Muscle layer of colon (tissue), 2 donors: ENCODE measurements around the gene PTPRT.

Source experiments
- H3K27ac ChIP-seq: one replicate; pipeline ENCODE4 v1.7.0; 2013; ENCODE audit warnings: low read depth, mild to moderate bottlenecking, low read length, moderate library complexity
- H3K27me3 ChIP-seq, 2 donors: one replicate each; pipeline ENCODE4 v1.7.0; 2013; ENCODE audit warnings: low read length in 2 of 2, mild to moderate bottlenecking in 2 of 2; ENCODE audit not compliant: insufficient read depth in 2 of 2, control insufficient read depth in 1 of 2
- H3K36me3 ChIP-seq: one replicate; pipeline ENCODE4 v1.7.0; 2013; ENCODE audit warnings: mild to moderate bottlenecking, low read length; ENCODE audit not compliant: insufficient read depth
- H3K4me1 ChIP-seq: one replicate; pipeline ENCODE4 v1.7.0; 2013; ENCODE audit warnings: mild to moderate bottlenecking, low read length; ENCODE audit not compliant: insufficient read depth
- H3K4me3 ChIP-seq, 2 donors: one replicate each; pipeline ENCODE4 v1.7.0; 2013; ENCODE audit warnings: low read length in 2 of 2, low read depth in 1 of 2, mild to moderate bottlenecking in 1 of 2, moderate library complexity in 1 of 2
- H3K9ac ChIP-seq: one replicate; pipeline ENCODE4 v1.7.0; 2013; ENCODE audit warnings: low read length
- H3K9me3 ChIP-seq: one replicate; pipeline ENCODE4 v1.7.0; 2013; ENCODE audit warnings: mild to moderate bottlenecking, low read length
- donor health status: abdominal sarcoma.
- donor health status: Adenocarcinoma of cecum.

Gene PTPRT

DNA sequence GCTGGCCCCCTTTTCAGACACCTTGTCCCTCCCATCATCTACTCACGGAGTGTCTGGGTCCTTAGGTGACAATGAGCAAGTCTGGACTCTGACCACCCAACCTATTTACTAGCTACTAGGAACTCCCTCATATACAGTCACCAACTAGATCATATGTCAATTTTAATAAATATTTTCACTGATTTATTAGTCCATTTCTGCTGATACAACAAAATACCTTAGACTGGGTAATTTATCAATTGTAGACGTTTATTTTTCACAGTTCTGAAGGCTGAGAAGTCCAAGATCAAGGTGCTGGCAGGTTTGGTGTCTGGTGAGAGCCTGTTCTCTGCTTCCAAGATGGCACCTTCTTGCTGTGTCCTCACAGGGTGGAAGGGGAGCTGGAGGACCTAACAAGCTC, 229.7 kb downstream of the PTPRT start:
- H3K9me3 ChIP-seq, result no peaks in the 10 kb centered on the region
- no peaks in the 10 kb centered on the region for H3K36me3 ChIP-seq
- no peak overlapping the region for H3K4me3 ChIP-seq
- no peak overlapping the region for H3K9ac ChIP-seq
- H3K27ac ChIP-seq, result no peak overlapping the region
- no peaks in the 10 kb centered on the region for H3K27me3 ChIP-seq
- H3K4me1 ChIP-seq, result no peaks in the 10 kb centered on the region

- no peaks in the 10 kb centered on the region for H3K4me1 ChIP-seq
- H3K27ac ChIP-seq, result no peak overlapping the region
- no peak overlapping the region for H3K4me3 ChIP-seq
- H3K9me3 ChIP-seq, result no peaks in the 10 kb centered on the region
- no peak overlapping the region for H3K9ac ChIP-seq
- H3K36me3 ChIP-seq, result no peaks in the 10 kb centered on the region
- no peaks in the 10 kb centered on the region for H3K27me3 ChIP-seq
Measured at GRCh38 chr20:42958367-42959069, 231.2 kb downstream of the PTPRT start.

DNA sequence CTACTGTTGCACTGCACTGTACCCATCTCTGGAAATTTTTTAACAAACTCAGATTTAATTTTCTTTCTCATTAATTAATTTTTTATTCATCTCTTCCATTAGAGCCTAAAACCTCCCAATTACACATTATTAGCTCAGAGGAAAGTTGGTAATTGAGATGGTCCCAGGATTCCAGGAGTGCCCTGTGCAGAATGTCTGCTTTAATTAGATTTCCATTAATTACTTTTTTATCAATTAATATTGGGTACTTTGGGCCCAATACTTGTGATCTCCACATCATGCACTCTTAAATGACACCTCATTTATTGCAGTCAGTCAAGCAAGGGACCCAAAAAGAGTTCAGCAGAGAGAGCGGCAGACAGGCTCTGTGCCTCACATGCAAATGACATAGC, 232.0 kb downstream of the PTPRT start:
- H3K4me1 ChIP-seq, result no peaks in the 10 kb centered on the region
- no peaks in the 10 kb centered on the region for H3K27me3 ChIP-seq
- H3K36me3 ChIP-seq, result no peaks in the 10 kb centered on the region
- no peaks in the 10 kb centered on the region for H3K9me3 ChIP-seq
- no peak overlapping the region for H3K27ac ChIP-seq
- H3K9ac ChIP-seq, result no peak overlapping the region
- H3K4me3 ChIP-seq, result no peak overlapping the region

GRCh38 chr20:42957018-42957703, 232.5 kb downstream of the PTPRT start:
- H3K27me3 ChIP-seq, result no peaks in the 10 kb centered on the region
- H3K27ac ChIP-seq, result no peak overlapping the region
- H3K4me3 ChIP-seq, result no peak overlapping the region
- no peaks in the 10 kb centered on the region for H3K36me3 ChIP-seq
- H3K4me1 ChIP-seq, result no peaks in the 10 kb centered on the region
- H3K9ac ChIP-seq, result no peak overlapping the region
- no peaks in the 10 kb centered on the region for H3K9me3 ChIP-seq

- H3K9me3 ChIP-seq, result no peaks in the 10 kb centered on the region
- H3K9ac ChIP-seq, result no peak overlapping the region
- H3K27me3 ChIP-seq, result no peaks in the 10 kb centered on the region
- no peak overlapping the region for H3K27ac ChIP-seq
- H3K4me3 ChIP-seq, result no peak overlapping the region
- H3K4me1 ChIP-seq, result no peaks in the 10 kb centered on the region
- H3K36me3 ChIP-seq, result no peaks in the 10 kb centered on the region
Measured at GRCh38 chr20:42955713-42956112, 234.0 kb downstream of the PTPRT start.

- Histone ChIP-seq H3K4me3 (no peak overlapping the region), H3K27ac (no peak overlapping the region), H3K27me3 (no peaks in the 10 kb centered on the region), H3K9me3 (no peaks in the 10 kb centered on the region), H3K36me3 (no peaks in the 10 kb centered on the region), H3K4me1 (no peaks in the 10 kb centered on the region), H3K9ac (no peak overlapping the region)
Measured at GRCh38 chr20:42954951-42955350, 234.8 kb downstream of the PTPRT start.

DNA sequence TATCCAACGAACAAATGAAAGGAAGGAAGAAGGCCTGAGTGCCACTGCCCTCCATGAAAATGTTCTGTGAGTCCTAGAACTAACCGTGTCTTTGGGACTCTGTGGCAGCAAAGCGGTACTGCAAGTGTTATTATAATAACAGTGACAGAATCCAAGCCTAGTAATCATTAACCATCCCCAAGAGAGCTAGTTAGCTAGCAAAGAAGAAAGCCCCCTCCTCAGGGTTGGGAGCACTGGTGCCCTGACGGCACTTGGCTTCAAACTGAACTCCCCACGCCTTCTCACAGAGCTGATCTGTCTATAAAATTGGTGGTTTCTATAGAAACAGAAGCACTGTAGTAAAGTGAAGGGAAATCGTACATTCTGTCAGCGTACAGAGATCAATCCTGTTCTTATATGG, 239.8 kb downstream of the PTPRT start:
- H3K27ac ChIP-seq, result no peak overlapping the region
- H3K9me3 ChIP-seq, result no peaks in the 10 kb centered on the region
- no peaks in the 10 kb centered on the region for H3K4me1 ChIP-seq
- no peaks in the 10 kb centered on the region for H3K36me3 ChIP-seq
- no peaks in the 10 kb centered on the region for H3K27me3 ChIP-seq
- no peak overlapping the region for H3K4me3 ChIP-seq
- no peak overlapping the region for H3K9ac ChIP-seq

- H3K27ac ChIP-seq, result no peak overlapping the region
- no peaks in the 10 kb centered on the region for H3K36me3 ChIP-seq
Measured at GRCh38 chr20:42945234-42945994, 244.3 kb downstream of the PTPRT start.

DNA sequence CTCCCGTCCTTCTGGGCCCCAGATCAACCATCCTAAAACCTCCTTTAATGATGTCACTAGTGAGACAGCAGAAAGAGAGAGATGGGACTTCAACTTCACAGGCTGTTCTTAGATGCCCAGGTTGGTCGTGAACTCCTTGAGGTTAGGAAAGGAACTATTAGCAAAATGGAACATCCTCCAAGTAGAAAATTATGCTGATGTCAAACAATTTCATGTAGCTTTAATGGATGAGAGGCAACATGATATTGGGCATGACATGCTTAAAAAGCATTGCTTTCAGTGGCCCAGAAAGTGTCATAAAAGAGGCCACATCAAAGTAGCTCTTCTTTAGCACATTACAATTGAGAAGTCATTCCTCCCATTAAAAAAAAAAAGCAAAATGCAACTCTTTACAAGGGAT, 248.1 kb downstream of the PTPRT start:
- Histone ChIP-seq H3K4me3 (no peak overlapping the region), H3K9ac (no peak overlapping the region), H3K27me3 (no peaks in the 10 kb centered on the region), H3K4me1 (no peaks in the 10 kb centered on the region), H3K36me3 (no peaks in the 10 kb centered on the region), H3K9me3 (no peaks in the 10 kb centered on the region), H3K27ac (no peak overlapping the region)

More at GRCh38 chr20:42945234-42945994, 244.3 kb downstream of the PTPRT start:
- Histone ChIP-seq H3K4me3 (no peak overlapping the region), H3K9me3 (no peaks in the 10 kb centered on the region), H3K9ac (no peak overlapping the region), H3K27me3 (no peaks in the 10 kb centered on the region), H3K4me1 (no peaks in the 10 kb centered on the region)

DNA sequence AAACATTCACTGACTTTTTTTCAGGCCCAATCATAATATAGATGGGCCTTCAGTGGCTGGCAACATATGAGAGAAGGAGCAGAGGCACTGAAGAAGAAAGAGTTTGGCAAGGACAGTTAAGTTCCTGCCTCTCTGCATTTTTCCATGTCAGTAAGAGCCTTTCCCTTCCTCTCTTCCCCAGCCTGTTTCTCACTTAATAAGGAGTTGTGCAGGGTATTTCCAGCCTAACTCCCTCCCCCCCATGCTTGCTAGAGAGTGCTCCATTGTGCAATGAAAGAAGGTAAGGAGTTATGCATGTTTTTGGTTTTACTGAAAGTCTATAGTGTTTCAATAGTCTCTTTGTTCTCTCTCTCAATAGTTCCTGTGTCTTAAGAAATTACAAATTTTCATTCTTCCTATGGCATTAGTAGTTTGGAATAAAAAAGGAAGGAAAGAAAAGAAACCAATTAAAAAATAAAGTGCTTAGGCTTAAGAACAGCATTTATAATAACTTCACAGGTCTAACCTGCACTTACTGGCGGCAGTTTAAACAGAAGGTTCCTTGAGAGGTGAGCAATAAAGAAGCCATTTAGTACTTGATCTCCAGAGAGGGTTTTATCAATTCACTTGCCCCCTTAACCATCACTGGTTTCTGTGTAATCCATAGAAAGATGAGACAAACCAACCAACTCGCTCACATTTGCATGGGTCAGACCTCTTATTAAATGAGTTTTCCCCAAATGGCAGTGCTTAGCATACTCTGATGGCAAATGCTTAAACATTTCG, 251.1 kb downstream of the PTPRT start:
- Histone ChIP-seq H3K9me3 (no peaks in the 10 kb centered on the region), H3K9ac (no peak overlapping the region), H3K27ac (no peak overlapping the region), H3K36me3 (no peaks in the 10 kb centered on the region), H3K4me1 (no peaks in the 10 kb centered on the region), H3K27me3 (no peaks in the 10 kb centered on the region), H3K4me3 (no peak overlapping the region)

- Histone ChIP-seq H3K27me3 (no peaks in the 10 kb centered on the region), H3K36me3 (no peaks in the 10 kb centered on the region), H3K4me3 (no peak overlapping the region), H3K9me3 (no peaks in the 10 kb centered on the region), H3K4me1 (no peaks in the 10 kb centered on the region), H3K27ac (no peak overlapping the region), H3K9ac (no peak overlapping the region)
Measured at GRCh38 chr20:42936482-42936881, 253.2 kb downstream of the PTPRT start.
